ENCODE data around the gene ZNF17. TPM values are rescaled to one million over a fixed set of nuclear protein-coding genes. Genes with fewer than 3 reads are reported as not detected.
A peak's percentile ranks its signal among the peaks of the same experiment; 100 is the strongest.

ZNF17 gene
- total RNA-seq, 2 donors from 2014 or later = 5.6 to 8.4 TPM

- peak; percentile 49 to 80 for TF ChIP-seq CTCF (IDR thresholded peaks at IDR 0.05)
- no peak overlapping the region for H3K4me3 ChIP-seq
- H3K27me3 ChIP-seq = no peaks in the 10 kb centered on the region
- H3K9me3 ChIP-seq = no peaks in the 10 kb centered on the region
- peaks cover 0 to 10% of the 10 kb centered on the region in 2 donors for H3K4me1 ChIP-seq
- no peak overlapping the region for H3K27ac ChIP-seq
- no peaks in the 10 kb centered on the region for H3K36me3 ChIP-seq
- no peak for DNase-seq (ENCODE audit: low spot score)
Measured at GRCh38 chr19:57406516-57407123, 4.3 kb upstream of the ZNF17 start.

GRCh38 chr19:57419439-57419838 lies 8.5 kb downstream of the ZNF17 start:
- Histone ChIP-seq H3K9me3 (peaks cover 0 to 37% of the 10 kb centered on the region in 2 donors), H3K36me3 (peaks cover 52% of the 10 kb centered on the region), H3K4me1 (no peaks in the 10 kb centered on the region), H3K4me3 (no peak overlapping the region), H3K27me3 (no peaks in the 10 kb centered on the region), H3K27ac (no peak overlapping the region)
- no peak for DNase-seq (ENCODE audit: low spot score)
- no peak for TF ChIP-seq CTCF (IDR thresholded peaks at IDR 0.05)

GRCh38 chr19:57421037-57421436 lies 10.1 kb downstream of the ZNF17 start:
- Histone ChIP-seq H3K4me3 (no peak overlapping the region), H3K27ac (no peak overlapping the region), H3K27me3 (no peaks in the 10 kb centered on the region), H3K4me1 (no peaks in the 10 kb centered on the region), H3K36me3 (peaks cover 43% of the 10 kb centered on the region), H3K9me3 (peaks cover 0 to 37% of the 10 kb centered on the region in 2 donors)
- no peak for DNase-seq (ENCODE audit: low spot score)
- no peak for TF ChIP-seq CTCF (IDR thresholded peaks at IDR 0.05)

GRCh38 chr19:57434386-57435061 lies 23.6 kb downstream of the ZNF17 start:
- H3K27ac ChIP-seq = peak overlapping the region in 1 of 2 donors; percentile 66
- no peaks in the 10 kb centered on the region for H3K27me3 ChIP-seq
- no peak for TF ChIP-seq CTCF (IDR thresholded peaks at IDR 0.05)
- H3K4me1 ChIP-seq = peaks cover 0 to 18% of the 10 kb centered on the region in 2 donors
- no peaks in the 10 kb centered on the region for H3K9me3 ChIP-seq
- H3K4me3 ChIP-seq = peak overlapping the region; percentile 77 to 86
- no peak for DNase-seq (ENCODE audit: low spot score)
- H3K36me3 ChIP-seq = no peaks in the 10 kb centered on the region

GRCh38 chr19:57435062-57435978 lies 24.4 kb downstream of the ZNF17 start, which contains the start of gene ZNF749:
Gene ZNF749 (plus strand): TSS chr19:57435325. CDS start chr19:57435579, 254 bp downstream.
- Histone ChIP-seq H3K27ac (peak within 1 kb of the TSS in 1 of 2 donors; percentile 66), H3K9me3 (no peaks in the 10 kb centered on the region), H3K27me3 (no peaks in the 10 kb centered on the region), H3K4me3 (peak within 1 kb of the TSS; percentile 77 to 86), H3K4me1 (peaks cover 0 to 18% of the 10 kb centered on the region in 2 donors), H3K36me3 (no peaks in the 10 kb centered on the region)
- DNase-seq (ENCODE audit: low spot score) = peak; percentile 99
- no peak for TF ChIP-seq CTCF (IDR thresholded peaks at IDR 0.05)
